GM18951 (cell line): ENCODE data around the gene MARCHF2.

Experiments
- POLR2A ChIP-seq: IDR thresholded peaks from 4 replicates; pipeline ENCODE4 v1.6.1; 2011; ENCODE audit warnings: mild to moderate bottlenecking; ENCODE audit not compliant: insufficient read length, insufficient read depth; ENCODE audit errors: extremely low read depth
- in situ Hi-C: fragments of 300-500 bp; cut with MboI; formaldehyde crosslinking; loops from one replicate; pipeline ENCODE4 v1.12.0; 2022; ENCODE audit warnings: low sequenced_read_pairs, mixed read lengths, inconsistent platforms; ENCODE audit not compliant: unreplicated experiment

MARCHF2 gene

DNA sequence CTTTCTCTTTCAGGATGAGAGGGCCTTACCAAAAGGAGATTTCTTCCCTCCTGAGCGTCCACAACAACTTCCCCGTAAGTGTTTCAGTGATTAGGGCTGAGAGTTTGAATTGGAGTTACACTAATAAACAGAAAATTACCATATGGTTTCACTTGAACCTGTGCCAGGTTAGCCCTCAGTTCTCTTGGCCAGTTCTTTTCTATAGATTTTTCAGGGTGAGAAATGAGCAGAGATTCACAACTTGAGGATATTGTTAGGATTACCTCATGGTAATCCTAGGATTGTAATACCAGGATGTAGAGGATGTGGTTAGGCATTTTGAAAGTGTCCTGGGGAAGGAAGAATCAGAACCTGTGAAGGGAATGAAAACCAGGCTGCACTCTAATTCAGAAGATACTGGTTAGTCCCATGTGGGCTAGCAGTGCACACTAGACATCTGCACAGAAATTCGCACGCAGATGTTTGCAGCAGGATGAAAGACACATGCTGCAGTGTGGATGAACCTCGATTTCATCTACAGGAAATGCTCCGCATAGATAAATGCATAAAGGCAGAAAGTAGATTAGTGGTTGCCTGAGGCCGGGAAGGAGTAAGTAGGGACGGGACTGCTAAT, 55.8 kb downstream of the MARCHF2 start:
- in situ Hi-C loops: no loop called here
- TF ChIP-seq POLR2A: no peak

DNA sequence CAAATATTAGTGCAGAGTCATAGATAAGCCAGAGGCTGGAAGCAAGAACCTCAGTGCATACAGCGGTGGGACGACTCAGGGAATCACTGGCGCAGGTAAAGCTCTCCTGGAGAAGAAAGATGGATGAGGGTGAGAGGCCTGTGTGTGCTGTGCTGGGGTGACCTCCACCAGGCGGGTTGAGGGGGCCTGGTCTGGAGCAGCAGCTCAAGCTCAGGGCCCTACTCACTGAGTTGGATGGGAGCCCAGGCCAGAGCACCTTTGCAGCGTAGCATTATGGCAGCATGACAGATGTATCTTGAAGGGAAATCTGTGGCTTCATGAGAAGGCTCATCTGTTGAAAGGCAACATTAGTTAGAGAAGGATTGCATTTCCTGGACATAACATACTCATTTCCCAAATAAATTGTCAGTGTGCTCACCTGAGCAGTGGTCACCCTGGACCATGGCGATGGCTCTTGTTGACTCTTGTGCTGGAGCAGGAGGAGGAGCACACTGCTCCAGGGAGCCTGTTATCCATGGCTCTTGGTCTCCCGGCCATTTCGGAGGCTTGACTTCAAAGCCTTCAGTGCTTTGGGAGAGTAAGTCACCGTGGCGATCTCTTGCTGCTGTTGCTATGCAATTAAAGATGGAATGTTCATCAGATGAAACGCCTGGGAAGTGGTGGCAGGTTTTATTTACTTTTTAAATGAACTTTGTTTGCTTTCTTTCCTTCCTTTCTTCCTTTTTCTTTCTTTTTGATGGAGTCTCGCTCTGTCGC, 56.7 kb downstream of the MARCHF2 start:
- in situ Hi-C loops: no loop called here

DNA sequence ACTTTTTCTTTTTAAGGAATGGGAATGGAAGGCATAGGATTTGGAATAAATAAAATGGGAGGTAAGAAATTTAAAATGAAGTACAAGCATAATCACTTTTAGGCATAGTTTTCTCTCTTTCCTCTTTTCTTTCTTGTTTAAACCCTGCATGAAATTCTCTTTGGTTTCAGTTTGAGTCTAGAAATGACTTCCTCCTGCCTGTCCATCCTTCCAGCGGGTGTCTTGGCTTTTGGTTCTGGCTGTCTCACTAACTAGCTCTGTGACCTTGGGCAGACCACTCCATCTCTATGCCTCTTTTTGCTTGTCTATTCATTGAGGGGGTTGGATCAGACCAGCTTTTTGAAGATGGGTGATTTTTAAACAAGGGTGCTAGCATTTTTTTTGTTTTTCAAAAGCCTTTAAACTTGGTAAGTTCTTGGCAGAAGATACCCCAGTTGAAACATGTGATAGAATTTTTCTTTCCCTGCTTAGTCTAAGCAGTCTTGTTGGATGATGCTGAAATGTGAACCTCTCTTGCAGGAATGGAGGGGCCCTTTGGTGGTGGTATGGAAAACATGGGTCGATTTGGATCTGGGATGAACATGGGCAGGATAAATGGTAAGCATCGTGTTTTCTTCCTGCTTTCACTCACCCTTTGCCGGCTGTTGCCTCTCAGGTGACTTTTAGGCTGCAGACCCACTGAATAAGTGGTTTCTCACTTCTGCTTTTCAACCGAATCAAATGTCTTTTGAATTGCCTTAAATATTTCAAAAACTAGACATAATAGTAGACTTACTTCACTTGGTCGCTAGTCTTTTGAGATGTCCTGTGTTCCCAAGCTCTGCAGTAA, 60.8 kb downstream of the MARCHF2 start:
- in situ Hi-C loops: no loop called here
- no peak for TF ChIP-seq POLR2A

More for the DNA sequence above, 56.7 kb downstream of the MARCHF2 start:
- no peak for TF ChIP-seq POLR2A

DNA sequence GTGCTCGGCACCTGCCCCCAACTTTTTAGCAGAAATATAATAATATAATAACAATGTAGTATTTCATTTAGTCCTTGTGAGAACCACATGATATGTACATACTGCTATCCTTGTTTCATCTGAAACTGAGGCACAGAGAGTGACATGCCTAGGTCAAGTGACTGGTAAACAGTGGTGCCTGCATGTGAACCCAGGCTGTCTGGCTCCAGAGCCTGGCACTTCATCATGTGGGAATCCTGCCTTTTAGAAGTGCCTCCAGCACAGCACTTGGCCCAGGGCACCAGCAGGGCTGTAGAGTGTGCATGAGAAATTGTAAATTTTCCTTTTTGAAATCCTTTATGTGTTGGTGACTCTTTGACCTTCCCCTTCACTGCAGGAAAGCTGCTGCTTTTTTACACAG, 61.9 kb downstream of the MARCHF2 start:
- in situ Hi-C loops: no loop called here

DNA sequence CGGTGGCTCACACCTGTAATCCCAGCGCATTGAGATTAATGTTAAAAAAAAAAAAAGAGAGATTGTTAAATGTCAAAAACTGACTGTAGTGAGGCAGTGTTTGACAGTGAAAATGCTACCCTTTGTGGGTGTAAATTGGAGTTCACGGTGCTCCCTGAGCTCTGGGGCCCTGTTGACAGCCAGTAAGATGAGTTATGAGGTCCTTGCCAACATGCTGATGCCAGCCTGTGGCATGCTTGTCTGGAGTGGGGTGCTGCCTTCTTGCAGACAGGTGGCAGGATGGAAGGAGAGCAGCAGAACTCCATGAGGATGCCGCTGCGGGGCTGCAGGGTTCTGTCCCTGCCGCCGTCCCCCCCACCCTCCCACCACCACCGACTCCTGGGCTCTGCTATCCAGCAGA, 63.4 kb downstream of the MARCHF2 start:
- in situ Hi-C loops: no loop called here
- TF ChIP-seq POLR2A: no peak

More for the DNA sequence above, 61.9 kb downstream of the MARCHF2 start:
- TF ChIP-seq POLR2A: no peak

DNA sequence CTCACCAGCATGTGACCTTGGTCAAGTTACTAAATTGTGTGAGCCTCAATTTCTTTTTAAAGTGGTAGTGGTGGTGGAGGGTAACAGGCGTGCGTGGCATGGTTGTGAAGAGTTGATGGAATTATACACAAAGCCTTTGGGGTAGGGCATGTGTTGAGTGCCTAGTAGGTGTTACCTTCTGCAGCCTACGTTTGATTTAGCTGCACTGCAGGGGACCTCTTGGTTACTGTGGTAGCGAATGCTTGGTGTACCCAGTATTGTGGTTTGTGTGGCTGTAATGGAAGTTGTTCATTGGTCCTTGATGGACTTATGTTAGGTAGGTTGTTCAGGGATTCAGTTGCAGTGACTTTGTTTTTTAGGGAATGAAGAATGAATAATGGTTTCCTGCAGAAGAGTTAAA, 64.8 kb downstream of the MARCHF2 start:
- in situ Hi-C loops: no loop called here
- TF ChIP-seq POLR2A: no peak

DNA sequence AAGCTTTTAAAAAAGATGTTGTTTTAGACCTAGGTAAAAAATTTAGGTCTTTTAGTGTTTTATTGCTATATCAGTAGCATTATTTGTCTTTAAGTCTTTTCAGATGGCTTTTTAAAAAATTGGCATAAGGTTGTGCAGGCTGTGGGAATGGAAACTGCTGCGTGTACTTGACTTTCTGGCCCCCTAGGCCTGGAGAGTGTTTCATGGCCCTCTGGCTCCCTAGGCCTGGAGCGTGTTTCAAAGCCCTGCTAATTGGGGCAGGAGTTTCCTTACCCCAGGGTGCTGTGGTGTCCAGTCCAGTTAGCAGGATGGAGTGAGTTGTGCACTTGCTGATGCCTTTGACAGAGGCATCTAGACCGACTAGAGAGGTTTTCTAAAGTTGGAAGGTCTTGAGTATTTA, 65.5 kb downstream of the MARCHF2 start:
- in situ Hi-C loops: no loop called here

DNA sequence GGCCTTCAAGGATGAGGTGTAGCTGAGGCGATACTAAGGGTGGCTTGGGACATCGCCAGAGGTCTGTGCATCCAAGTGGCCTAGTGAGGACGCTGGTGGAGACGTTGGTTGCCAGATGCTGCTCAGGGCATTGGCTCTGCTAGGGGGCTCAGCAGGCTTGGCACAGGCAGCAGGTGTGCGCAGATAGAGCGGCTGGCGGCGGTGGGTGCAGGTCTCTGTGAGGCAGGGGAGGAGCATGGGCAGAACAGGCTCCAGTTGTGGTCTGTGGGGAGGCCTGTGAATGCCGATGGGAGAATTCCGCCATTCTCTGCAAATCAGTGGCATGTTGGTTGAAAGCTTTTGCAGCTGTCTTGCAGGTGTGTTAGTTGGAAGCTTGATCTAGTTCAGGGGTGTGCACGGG, 68.1 kb downstream of the MARCHF2 start:
- in situ Hi-C loops: no loop called here
- TF ChIP-seq POLR2A: no peak

More for the DNA sequence above, 65.5 kb downstream of the MARCHF2 start:
- no peak for TF ChIP-seq POLR2A

DNA sequence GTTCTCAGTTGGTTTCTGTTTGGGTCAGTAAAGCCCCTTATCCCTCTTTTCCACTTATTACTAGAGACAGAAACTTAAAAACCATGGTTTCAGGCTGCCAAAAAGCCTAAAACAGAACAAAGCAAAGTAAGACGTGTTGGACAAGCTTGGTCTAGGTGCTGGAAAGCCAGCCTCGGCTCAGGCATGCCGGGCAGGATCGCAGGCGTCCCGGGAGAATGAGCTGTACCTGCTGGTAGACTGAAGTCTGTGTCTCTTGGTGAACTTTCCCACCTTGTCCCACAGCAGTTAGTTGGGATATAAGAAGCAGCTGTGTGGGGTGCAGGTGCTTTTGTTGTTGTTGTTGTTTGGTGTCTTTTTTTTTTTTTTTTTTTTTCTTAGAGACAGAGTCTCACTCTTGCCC, 68.5 kb downstream of the MARCHF2 start:
- in situ Hi-C loops: no loop called here
- TF ChIP-seq POLR2A: no peak

DNA sequence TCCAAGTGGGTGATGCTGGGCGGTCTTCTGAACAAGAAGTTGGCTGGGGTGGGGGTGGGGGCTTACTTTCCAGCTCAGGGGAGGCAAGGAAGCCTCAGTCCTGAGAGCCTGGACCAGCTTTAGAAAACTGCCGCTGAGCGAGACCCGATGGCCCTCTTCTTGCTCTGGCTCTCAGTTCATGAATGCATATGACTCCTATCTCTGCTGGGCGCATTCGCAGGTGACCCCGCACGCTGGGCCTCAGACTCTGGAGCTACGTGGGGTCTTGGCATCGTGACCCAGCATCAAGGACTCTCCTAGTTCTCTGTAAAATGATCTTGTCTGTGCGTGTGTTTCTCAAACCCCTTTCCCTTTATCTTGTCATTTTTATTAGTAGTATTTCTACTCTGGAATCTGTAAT, 69.6 kb downstream of the MARCHF2 start:
- in situ Hi-C loops: no loop called here
- no peak for TF ChIP-seq POLR2A

DNA sequence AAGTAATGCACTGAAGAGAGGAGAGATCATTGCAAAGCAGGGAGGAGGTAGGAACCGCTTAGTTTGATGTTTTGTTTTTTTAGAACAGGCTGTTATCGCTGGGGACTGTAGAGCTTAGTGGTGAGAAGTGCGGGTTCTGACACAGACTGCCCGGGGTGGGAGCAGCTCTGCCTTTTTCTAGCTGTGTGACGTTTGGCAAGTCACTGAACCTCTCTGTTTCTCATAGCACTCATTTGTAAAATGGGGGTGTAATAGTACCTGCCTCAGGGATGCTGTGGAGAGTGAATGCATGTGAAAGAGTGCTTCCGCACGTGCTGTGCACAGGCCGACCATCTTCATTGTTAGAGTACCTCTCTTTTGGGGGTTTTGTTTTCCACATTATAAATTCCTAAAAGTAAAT, 70.1 kb downstream of the MARCHF2 start:
- in situ Hi-C loops: no loop called here
- no peak for TF ChIP-seq POLR2A

DNA sequence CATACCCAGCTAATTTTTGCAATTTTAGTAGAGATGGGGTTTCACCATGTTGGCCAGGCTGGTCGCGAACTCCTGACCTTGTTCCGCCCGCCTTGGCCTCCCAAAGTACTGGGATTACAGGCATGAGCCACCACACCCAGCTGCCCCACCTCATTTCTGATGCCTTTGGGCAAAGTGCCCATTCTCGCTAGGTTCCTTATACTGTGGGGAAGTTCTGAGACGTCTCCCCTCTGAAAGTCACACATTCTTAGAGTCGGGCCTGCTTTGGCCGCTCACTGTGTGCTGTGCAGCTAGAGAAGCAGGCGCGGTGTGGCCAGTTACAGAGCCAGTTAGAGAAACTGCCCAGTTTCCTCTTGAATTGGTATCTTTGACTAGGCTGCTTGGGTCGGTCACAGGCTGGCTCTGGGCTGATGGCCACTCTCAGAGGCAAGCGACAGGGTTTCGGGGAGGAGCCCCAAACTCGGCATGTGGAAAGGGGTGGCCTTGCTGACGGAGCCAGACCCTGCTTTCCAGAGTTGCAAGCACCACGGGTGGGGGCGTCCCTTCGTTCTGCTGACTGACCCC, 71.3 kb downstream of the MARCHF2 start:
- in situ Hi-C loops: no loop called here
- no peak for TF ChIP-seq POLR2A
